WI38 (cell line): Measurements from ENCODE around the gene AGAP3.

Source experiments
- H3K4me3 ChIP-seq: 2 replicates; pipeline ENCODE4 v1.5.1; 2011; ENCODE audit warnings: low read depth, mild to moderate bottlenecking, control low read depth, low read length
- CTCF ChIP-seq: IDR thresholded peaks from 2 replicates; pipeline ENCODE4 v1.5.1; 2012; ENCODE audit warnings: low read depth, mild to moderate bottlenecking, control low read depth, low read length

AGAP3 gene

GRCh38 chr7:151133986-151134742 is 47.9 kb downstream of the AGAP3 start:
- no peak for TF ChIP-seq CTCF
- no peak overlapping the region for H3K4me3 ChIP-seq

DNA sequence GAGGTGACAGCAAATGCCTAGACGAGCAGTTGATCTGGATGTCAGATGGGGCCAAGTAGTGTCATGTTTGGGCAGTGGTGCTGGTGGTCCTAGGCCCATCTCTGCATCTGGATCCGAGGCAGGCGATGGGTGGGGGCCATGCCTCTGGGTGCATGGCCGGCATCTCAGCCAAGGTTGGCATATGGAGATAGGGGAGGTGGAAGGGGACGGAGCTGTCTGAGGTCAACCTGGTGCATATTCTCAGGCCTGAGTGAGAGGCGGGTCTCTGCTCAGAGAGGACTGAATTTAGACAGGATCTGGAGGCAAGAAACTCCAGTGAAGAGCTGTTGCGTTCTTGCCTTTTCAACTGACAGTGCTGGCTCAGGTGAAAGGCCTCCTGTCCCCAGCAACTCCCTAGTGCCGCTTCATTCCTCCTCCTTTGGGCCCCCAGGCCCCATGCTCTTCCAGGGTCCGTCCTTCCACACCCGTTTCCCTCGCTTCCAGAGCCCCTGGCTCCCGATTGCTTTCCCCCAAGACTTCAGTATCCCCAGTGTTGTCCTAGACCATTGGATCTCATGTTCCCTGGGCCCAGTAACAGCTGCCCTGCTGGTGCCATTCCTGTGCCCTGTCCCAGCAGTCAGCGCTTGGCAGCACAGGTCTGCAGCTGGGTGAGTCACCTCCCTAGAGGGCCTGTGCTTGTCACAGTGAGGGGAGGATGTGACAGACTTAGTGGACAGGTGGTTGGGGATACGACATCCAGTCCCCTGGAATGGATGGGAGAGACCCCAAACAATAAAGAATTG is 48.7 kb downstream of the AGAP3 start:
- H3K4me3 ChIP-seq = no peak overlapping the region
- TF ChIP-seq CTCF = no peak

GRCh38 chr7:151135525-151135845 is 49.2 kb downstream of the AGAP3 start:
- no peak overlapping the region for H3K4me3 ChIP-seq
- no peak for TF ChIP-seq CTCF

DNA sequence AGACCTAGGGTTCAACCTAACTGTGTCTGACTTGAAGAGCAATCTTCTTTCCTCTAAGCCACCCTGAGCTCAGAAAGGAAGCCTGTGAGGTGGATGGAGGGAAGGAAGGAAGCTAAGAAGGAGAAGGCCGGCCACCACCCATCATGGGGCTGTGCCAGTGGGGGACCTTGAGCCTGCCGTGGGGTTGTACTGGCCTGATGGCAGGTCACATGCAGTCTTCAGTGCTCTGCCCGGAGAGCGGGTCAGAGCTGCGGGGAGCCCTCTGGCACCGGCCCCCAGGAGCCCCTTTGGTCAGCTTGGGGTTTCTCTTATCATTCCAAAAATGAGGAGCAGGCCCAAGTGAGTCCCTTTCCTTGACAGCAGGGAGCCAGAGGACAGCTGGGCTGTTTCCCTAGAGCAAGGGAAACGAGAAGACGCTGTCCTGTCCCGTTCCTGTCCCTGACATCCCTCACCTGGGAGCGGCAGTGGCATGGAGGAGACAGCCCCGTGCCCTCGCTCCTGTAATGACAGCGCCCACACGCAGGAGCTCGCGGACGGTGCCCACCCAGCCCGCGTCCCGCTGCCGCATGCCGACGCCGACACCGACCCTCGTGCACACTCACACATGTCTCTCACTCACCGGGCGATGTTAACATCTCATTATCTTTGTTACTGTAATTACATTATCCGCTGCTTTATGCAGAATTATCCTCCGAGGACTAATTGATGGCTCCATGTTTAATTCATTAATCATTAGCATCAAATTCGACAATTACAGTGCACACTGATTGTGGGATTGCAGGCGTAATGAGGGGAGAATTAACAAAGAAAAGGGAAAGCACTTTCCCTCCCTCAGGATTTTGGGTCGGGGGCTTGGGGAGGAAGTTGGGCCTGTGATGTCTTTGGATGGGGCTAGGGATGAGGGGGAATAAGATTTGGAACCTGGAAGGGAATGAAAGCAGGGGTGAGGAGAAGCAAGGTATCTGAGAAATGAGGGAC is 49.9 kb downstream of the AGAP3 start:
- no peak overlapping the region for H3K4me3 ChIP-seq
- no peak for TF ChIP-seq CTCF

DNA sequence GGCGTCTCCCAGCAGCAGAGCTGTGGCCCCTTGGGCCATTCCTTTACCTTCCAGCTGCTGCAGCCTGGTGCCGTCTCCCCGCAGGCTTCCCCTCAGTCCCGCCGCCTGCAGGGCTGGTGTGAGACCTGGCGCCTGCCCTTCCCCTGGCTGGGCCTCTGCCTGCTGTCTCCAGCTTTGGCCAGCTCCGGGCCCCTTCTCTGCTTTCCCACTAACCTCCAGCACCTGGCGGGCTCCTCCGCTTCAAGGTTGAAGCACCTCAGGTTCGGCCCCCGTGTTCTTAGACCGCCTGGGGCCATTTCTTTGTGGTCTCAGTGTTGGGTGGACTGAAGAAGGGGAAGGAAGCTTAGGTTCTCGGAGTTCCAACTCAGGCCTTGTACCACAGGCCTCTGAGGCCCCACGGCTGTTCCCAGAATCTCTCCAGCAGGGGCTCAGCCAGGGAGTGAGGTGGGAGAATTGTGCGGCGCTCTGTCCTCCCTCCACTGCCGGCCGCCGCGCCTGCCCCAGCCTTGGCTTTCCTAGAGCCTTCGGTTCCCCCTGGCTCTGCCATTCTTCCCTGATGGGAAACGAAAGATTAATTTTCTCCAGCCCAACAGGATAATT is 50.9 kb downstream of the AGAP3 start:
- H3K4me3 ChIP-seq = no peak overlapping the region
- no peak for TF ChIP-seq CTCF

DNA sequence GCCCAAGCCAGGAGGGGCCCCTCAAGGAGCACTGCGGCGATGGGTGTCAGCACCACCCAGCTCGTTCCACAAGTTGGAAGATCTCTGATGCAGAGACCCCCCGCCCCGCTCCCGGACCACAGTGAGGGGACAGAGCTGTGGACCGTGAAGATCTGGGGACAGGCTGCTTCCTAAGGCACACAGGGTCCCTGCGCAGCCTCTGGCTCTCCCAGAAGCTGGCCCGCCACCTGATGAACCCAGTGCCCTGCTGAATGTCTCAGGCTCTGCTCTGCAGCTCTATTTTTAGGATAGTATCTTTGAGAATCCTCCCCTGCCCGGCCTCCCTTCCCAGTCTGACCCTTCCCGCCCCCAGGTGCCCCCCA is 51.5 kb downstream of the AGAP3 start:
- no peak overlapping the region for H3K4me3 ChIP-seq
- TF ChIP-seq CTCF = no peak
